HG03354 (cell line): ENCODE results near the gene RRH.

Source experiments
- ATAC-seq: cut with Tn5 transposase; IDR thresholded peaks from one replicate; pipeline ENCODE4 v1.9.1; 2021; ENCODE audit warnings: mild to moderate bottlenecking; ENCODE audit not compliant: unreplicated experiment, poor library complexity, severe bottlenecking

RRH gene

GRCh38 chr4:109879081-109879480, 51.3 kb downstream of the RRH start:
- ATAC-seq: no peak

- ATAC-seq: no peak
Observed at GRCh38 chr4:109879636-109880314, 52.0 kb downstream of the RRH start.

GRCh38 chr4:109886303-109886702, 58.5 kb downstream of the RRH start:
- ATAC-seq: no peak

GRCh38 chr4:109887071-109887470, 59.3 kb downstream of the RRH start:
- no peak for ATAC-seq

GRCh38 chr4:109890076-109890475, 62.3 kb downstream of the RRH start:
- ATAC-seq: no peak
